Prostate gland (tissue), 2 donors: ENCODE measurements around the gene MPPED1. TPM values are rescaled to one million over a fixed set of nuclear protein-coding genes. Genes with fewer than 3 reads are reported as not detected.

Experiments used
- DNase-seq: peaks from one replicate; pipeline ENCODE4 v3.0.0-alpha.2; 2019; ENCODE audit warnings: low spot score
- H3K27ac ChIP-seq, 2 donors: fragments of 200-600 bp; sonication (generic); 2 replicates each; pipeline ENCODE4 v1.5.1; 2017 to 2019
- H3K27me3 ChIP-seq: fragments of 200-600 bp; sonication (generic); replicated peaks from 2 replicates; pipeline ENCODE4 v1.5.1; 2019; ENCODE audit not compliant: insufficient read depth
- H3K36me3 ChIP-seq, 2 donors: fragments of 200-600 bp; sonication (generic); 1 replicate in 1 of 2; 2 replicates in 1 of 2; pipeline versions ENCODE4 v1.5.1 to v1.8.1; 2017 to 2019
- H3K4me1 ChIP-seq: fragments of 200-600 bp; sonication (generic); replicated peaks from 2 replicates; pipeline ENCODE4 v1.5.1; 2019
- H3K4me3 ChIP-seq, 2 donors: fragments of 200-600 bp; sonication (generic); 2 replicates each; pipeline ENCODE4 v1.5.1; 2017 to 2019
- H3K9me3 ChIP-seq: fragments of 200-600 bp; sonication (generic); 2 replicates; pipeline ENCODE4 v1.5.1; 2017
- CTCF ChIP-seq, 4 experiments: fragments of 200-600 bp in 2 of 4; fragments of 450-650 bp in 2 of 4; sonication (generic) in 2 of 4; IDR thresholded peaks; 1 replicate in 3 of 4; 2 replicates in 1 of 4; pipeline ENCODE4 v1.5.1; 2016 to 2019; ENCODE audit warnings: antibody characterized with exemption in 4 of 4, mild to moderate bottlenecking in 2 of 4, moderate library complexity in 2 of 4
- POLR2A ChIP-seq: fragments of 450-650 bp; IDR thresholded peaks from one replicate; pipeline ENCODE4 v1.6.1; 2016; ENCODE audit warnings: antibody characterized with exemption, mild to moderate bottlenecking
- POLR2AphosphoS5 ChIP-seq: sonication (generic); formaldehyde crosslinking; IDR thresholded peaks from one replicate; pipeline ENCODE4 v1.6.1; 2017; ENCODE audit warnings: antibody characterized with exemption
- WGBS: methylation state at CpG from one replicate; pipeline ENCODE4 v1.1.5; 2018; 5-methylcytosine and 5-hydroxymethylcytosine counted together
- intact Hi-C: fragments of 100-400 bp; cut with DNase I; formaldehyde crosslinking; loops from one replicate; pipeline ENCODE4 v1.14.2; 2022
- total RNA-seq, 2 donors: library from RNA; depleted of rRNA; stranded (reverse); fragments of >200 nt; gene quantifications; one replicate each; pipeline ENCODE4 v1.1.0, GENCODE V29; 2016

Gene MPPED1
- total RNA-seq, 2 donors from 2014 or later = 0.77 to 6.4 TPM

- H3K4me1 ChIP-seq = no peaks in the 10 kb centered on the region
- no peaks in the 10 kb centered on the region for H3K27me3 ChIP-seq
- no peak for DNase-seq
- no peak overlapping the region for H3K27ac ChIP-seq
- H3K9me3 ChIP-seq = no peaks in the 10 kb centered on the region
- TF ChIP-seq POLR2A (no peak), POLR2AphosphoS5 (no peak), CTCF (IDR thresholded peaks at IDR 0.05) (no peak)
- H3K4me3 ChIP-seq = no peak overlapping the region
- no peaks in the 10 kb centered on the region for H3K36me3 ChIP-seq
- WGBS = 82% methylated on average over 10 of the region's 10 CpGs
- intact Hi-C loops = no loop called here
Measured at GRCh38 chr22:43488937-43489336, 77.1 kb downstream of the MPPED1 start.

GRCh38 chr22:43490311-43490710 is 78.5 kb downstream of the MPPED1 start:
- Histone ChIP-seq H3K36me3 (no peaks in the 10 kb centered on the region), H3K27ac (no peak overlapping the region), H3K4me3 (no peak overlapping the region), H3K27me3 (no peaks in the 10 kb centered on the region), H3K4me1 (no peaks in the 10 kb centered on the region), H3K9me3 (no peaks in the 10 kb centered on the region)
- no peak for DNase-seq
- 80% methylated on average over 7 of the region's 7 CpGs for WGBS
- intact Hi-C loops = no loop called here
- TF ChIP-seq POLR2AphosphoS5 = no peak

GRCh38 chr22:43491177-43491576 is 79.4 kb downstream of the MPPED1 start:
- TF ChIP-seq CTCF (IDR thresholded peaks at IDR 0.05) = no peak
- TF ChIP-seq POLR2AphosphoS5 = no peak
- TF ChIP-seq POLR2A = no peak
- Histone ChIP-seq H3K27ac (no peak overlapping the region), H3K4me3 (no peak overlapping the region), H3K36me3 (no peaks in the 10 kb centered on the region), H3K4me1 (no peaks in the 10 kb centered on the region), H3K9me3 (no peaks in the 10 kb centered on the region), H3K27me3 (no peaks in the 10 kb centered on the region)
- DNase-seq = no peak
- WGBS = 64% methylated on average over 3 of the region's 3 CpGs
- intact Hi-C loops = no loop called here

- H3K27ac ChIP-seq = no peak overlapping the region
- TF ChIP-seq CTCF (IDR thresholded peaks at IDR 0.05) (no peak), POLR2AphosphoS5 (no peak), POLR2A (no peak)
- 100% methylated on average over 1 of the region's 1 CpG for WGBS
- H3K9me3 ChIP-seq = no peaks in the 10 kb centered on the region
- no peak for DNase-seq
- H3K36me3 ChIP-seq = no peaks in the 10 kb centered on the region
- H3K4me3 ChIP-seq = no peak overlapping the region
- intact Hi-C loops = no loop called here
- no peaks in the 10 kb centered on the region for H3K27me3 ChIP-seq
- no peaks in the 10 kb centered on the region for H3K4me1 ChIP-seq
Measured at GRCh38 chr22:43491737-43492136, 79.9 kb downstream of the MPPED1 start.

- H3K36me3 ChIP-seq = no peaks in the 10 kb centered on the region
- H3K27ac ChIP-seq = no peak overlapping the region
- no peak for TF ChIP-seq CTCF (IDR thresholded peaks at IDR 0.05)
- TF ChIP-seq POLR2AphosphoS5 = no peak
- no peak for TF ChIP-seq POLR2A
- 87% methylated on average over 5 of the region's 5 CpGs for WGBS
- no peaks in the 10 kb centered on the region for H3K9me3 ChIP-seq
- H3K4me1 ChIP-seq = no peaks in the 10 kb centered on the region
- H3K27me3 ChIP-seq = no peaks in the 10 kb centered on the region
- no peak overlapping the region for H3K4me3 ChIP-seq
- intact Hi-C loops = no loop called here
- DNase-seq = no peak
Measured at GRCh38 chr22:43493297-43493696, 81.5 kb downstream of the MPPED1 start.
